ENCODE data around the gene SRPK2. TPM values are rescaled to one million over a fixed set of nuclear protein-coding genes. Genes with fewer than 3 reads are reported as not detected.

Gene SRPK2
- total RNA-seq, 4 donors from 2014 or later, result 61.7 to 89.1 (median 78.4) TPM

GRCh38 chr7:105402221-105403095, 13.7 kb upstream of the SRPK2 start:
- TF ChIP-seq POLR2A (IDR thresholded peaks at IDR 0.05) (no peak), POLR2AphosphoS5 (IDR thresholded peaks at IDR 0.05) (no peak), EP300 (IDR thresholded peaks at IDR 0.05) (no peak)
- TF ChIP-seq, protein P1, sequence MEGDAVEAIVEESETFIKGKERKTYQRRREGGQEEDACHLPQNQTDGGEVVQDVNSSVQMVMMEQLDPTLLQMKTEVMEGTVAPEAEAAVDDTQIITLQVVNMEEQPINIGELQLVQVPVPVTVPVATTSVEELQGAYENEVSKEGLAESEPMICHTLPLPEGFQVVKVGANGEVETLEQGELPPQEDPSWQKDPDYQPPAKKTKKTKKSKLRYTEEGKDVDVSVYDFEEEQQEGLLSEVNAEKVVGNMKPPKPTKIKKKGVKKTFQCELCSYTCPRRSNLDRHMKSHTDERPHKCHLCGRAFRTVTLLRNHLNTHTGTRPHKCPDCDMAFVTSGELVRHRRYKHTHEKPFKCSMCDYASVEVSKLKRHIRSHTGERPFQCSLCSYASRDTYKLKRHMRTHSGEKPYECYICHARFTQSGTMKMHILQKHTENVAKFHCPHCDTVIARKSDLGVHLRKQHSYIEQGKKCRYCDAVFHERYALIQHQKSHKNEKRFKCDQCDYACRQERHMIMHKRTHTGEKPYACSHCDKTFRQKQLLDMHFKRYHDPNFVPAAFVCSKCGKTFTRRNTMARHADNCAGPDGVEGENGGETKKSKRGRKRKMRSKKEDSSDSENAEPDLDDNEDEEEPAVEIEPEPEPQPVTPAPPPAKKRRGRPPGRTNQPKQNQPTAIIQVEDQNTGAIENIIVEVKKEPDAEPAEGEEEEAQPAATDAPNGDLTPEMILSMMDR (IDR thresholded peaks at IDR 0.05), result no peak
- no peaks in the 10 kb centered on the region for H3K36me3 ChIP-seq
- no peaks in the 10 kb centered on the region for H3K4me1 ChIP-seq
- H3K27ac ChIP-seq, result no peak overlapping the region
- DNase-seq (ENCODE audit: low spot score in 2 of 2), result no peak
- no peak overlapping the region for H3K4me3 ChIP-seq
- 93% methylated on average over 18 of the region's 18 CpGs for WGBS
- no peaks in the 10 kb centered on the region for H3K9me3 ChIP-seq
- H3K27me3 ChIP-seq, result no peaks in the 10 kb centered on the region

DNA sequence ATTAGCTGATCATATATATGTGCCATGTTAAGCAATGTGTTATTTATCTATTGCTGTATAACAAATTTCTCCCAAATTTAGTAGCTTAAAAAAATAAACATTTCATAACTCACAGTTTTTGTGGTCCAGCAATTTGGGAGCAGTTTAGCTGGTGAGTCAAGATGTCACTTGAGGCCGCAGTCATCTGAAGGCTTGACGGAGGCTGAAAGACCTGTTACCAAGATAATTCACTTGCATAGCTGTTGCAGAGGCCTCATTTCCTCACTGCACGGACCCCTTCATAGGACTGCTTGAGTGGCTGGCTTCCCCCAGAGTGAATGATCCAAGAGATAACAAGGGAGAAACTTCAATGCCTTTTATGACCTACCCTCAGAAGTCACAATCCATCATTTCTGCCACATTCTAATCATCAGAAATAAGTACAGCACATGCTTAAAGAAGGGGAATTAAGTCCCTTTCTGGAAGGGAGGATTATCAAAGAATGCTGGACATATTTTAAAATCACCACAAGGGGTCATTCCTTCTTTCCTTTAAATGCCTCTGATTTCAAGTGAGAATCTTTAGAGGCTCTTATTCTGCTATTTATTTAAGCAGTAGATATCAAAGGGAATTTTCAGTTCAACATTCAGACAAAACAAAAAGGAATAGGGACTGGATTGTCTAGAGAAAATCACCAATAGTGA, 10.5 kb upstream of the SRPK2 start:
- no peak for DNase-seq (ENCODE audit: low spot score in 2 of 2)
- Histone ChIP-seq H3K27me3 (no peaks in the 10 kb centered on the region), H3K36me3 (no peaks in the 10 kb centered on the region), H3K9me3 (no peaks in the 10 kb centered on the region), H3K4me3 (no peak overlapping the region), H3K27ac (no peak overlapping the region), H3K4me1 (no peaks in the 10 kb centered on the region)
- no peak for TF ChIP-seq POLR2A (IDR thresholded peaks at IDR 0.05)
- TF ChIP-seq POLR2AphosphoS5 (IDR thresholded peaks at IDR 0.05), result no peak
- 86% methylated on average over 3 of the region's 3 CpGs for WGBS

DNA sequence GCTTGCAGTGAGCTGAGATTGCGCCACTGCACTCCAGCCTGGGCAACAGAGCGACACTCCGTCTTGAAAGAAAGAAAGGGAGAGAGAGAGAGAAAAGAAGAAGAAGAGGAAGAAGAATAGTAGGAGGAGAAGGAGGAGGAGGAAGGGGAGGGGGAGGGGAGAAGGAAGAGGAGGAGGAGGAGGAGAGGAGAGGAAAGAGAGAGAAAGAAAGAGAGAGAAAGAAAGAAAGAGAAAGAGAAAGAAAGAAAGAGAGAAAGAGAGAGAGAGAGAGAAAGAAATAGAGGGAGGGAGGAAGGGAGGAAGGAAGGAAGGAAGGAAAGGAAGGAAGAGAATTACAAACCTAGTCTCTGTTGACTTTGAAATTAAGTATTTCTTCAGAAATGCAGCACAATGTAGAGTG, 7.8 kb upstream of the SRPK2 start:
- H3K4me1 ChIP-seq, result no peaks in the 10 kb centered on the region
- TF ChIP-seq, protein P1 (IDR thresholded peaks at IDR 0.05), result no peak
- no peak for TF ChIP-seq EP300 (IDR thresholded peaks at IDR 0.05)
- TF ChIP-seq POLR2AphosphoS5 (IDR thresholded peaks at IDR 0.05), result no peak
- TF ChIP-seq POLR2A (IDR thresholded peaks at IDR 0.05), result no peak
- no peaks in the 10 kb centered on the region for H3K36me3 ChIP-seq
- no peak overlapping the region for H3K4me3 ChIP-seq
- no peak for DNase-seq (ENCODE audit: low spot score in 2 of 2)
- no peaks in the 10 kb centered on the region for H3K9me3 ChIP-seq
- 83% methylated on average over 3 of the region's 3 CpGs for WGBS
- no peaks in the 10 kb centered on the region for H3K27me3 ChIP-seq
- no peak overlapping the region for H3K27ac ChIP-seq

DNA sequence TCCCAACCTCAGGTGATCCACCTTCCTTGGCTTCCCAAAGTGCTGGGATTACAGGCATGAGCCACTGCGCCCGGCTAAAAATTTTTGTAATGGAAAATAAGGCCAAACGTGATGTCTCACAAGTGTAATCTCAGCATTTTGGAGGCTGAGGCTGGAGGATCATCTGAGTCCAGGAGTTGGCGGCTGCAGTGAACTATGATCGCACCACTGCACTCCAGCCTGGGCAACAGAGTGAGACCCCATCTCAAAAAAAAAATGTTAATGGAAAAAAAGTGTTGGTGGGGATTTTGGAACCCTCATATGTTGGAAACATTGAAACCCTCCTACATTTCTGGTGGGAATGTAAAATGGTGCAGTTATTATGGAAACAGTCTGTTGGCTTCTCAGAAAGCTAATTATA, 2.7 kb upstream of the SRPK2 start:
- Histone ChIP-seq H3K9me3 (no peaks in the 10 kb centered on the region), H3K27me3 (no peaks in the 10 kb centered on the region), H3K36me3 (no peaks in the 10 kb centered on the region), H3K4me1 (peaks cover 7% of the 10 kb centered on the region), H3K27ac (no peak overlapping the region), H3K4me3 (no peak overlapping the region)
- no peak for TF ChIP-seq POLR2A (IDR thresholded peaks at IDR 0.05)
- TF ChIP-seq, protein P1 (IDR thresholded peaks at IDR 0.05), result no peak
- no peak for TF ChIP-seq POLR2AphosphoS5 (IDR thresholded peaks at IDR 0.05)
- TF ChIP-seq EP300 (IDR thresholded peaks at IDR 0.05), result no peak
- no peak for DNase-seq (ENCODE audit: low spot score in 2 of 2)
- 93% methylated on average over 5 of the region's 5 CpGs for WGBS

GRCh38 chr7:105389889-105390288, 1.2 kb upstream of the SRPK2 start:
- Histone ChIP-seq H3K36me3 (no peaks in the 10 kb centered on the region), H3K27me3 (no peaks in the 10 kb centered on the region), H3K9me3 (no peaks in the 10 kb centered on the region), H3K27ac (no peak overlapping the region), H3K4me1 (peaks cover 7% of the 10 kb centered on the region), H3K4me3 (no peak overlapping the region)
- TF ChIP-seq, protein P1 (IDR thresholded peaks at IDR 0.05), result no peak
- TF ChIP-seq POLR2A (IDR thresholded peaks at IDR 0.05) (no peak), POLR2AphosphoS5 (IDR thresholded peaks at IDR 0.05) (no peak), EP300 (IDR thresholded peaks at IDR 0.05) (no peak)
- WGBS, result 85% methylated on average over 1 of the region's 1 CpG
- DNase-seq (ENCODE audit: low spot score in 2 of 2), result no peak

Data from suprapubic skin (tissue), 4 donors.